Right lobe of liver (tissue), 6 donors: ENCODE data around the gene CEP68. TPM values are rescaled to one million over a fixed set of nuclear protein-coding genes. Genes with fewer than 3 reads are reported as not detected.

Experiments used
- ATAC-seq, 4 donors: fragments of 200-7000 bp; cut with Tn5 transposase; one replicate each; pipeline ENCODE4 v1.9.1; 2020; ENCODE audit warnings: mild to moderate bottlenecking in 4 of 4, moderate library complexity in 4 of 4
- DNase-seq, 3 donors: peaks; one replicate each; pipeline ENCODE4 v3.0.0-alpha.2; 2020
- H3K27ac ChIP-seq, 3 donors: fragments of 200-600 bp; one replicate each; pipeline ENCODE4 v1.8.0; 2022
- H3K27me3 ChIP-seq, 2 donors: fragments of 200-600 bp; one replicate each; pipeline ENCODE4 v1.8.0; 2022
- H3K36me3 ChIP-seq, 4 donors: fragments of 200-600 bp; sonication (generic) in 1 of 4; one replicate each; pipeline versions ENCODE4 v1.5.1 to v1.8.0; 2017 to 2022; ENCODE audit warnings: control low read depth in 1 of 4
- H3K4me1 ChIP-seq, 4 donors: fragments of 200-600 bp; sonication (generic) in 1 of 4; one replicate each; pipeline versions ENCODE4 v1.5.1 to v1.8.0; 2017 to 2022; ENCODE audit warnings: control low read depth in 1 of 4
- H3K4me3 ChIP-seq, 3 donors: fragments of 200-600 bp; one replicate each; pipeline ENCODE4 v1.8.0; 2022
- H3K9me3 ChIP-seq, 4 donors: fragments of 200-600 bp; sonication (generic) in 1 of 4; one replicate each; pipeline versions ENCODE4 v1.5.1 to v1.8.0; 2017 to 2022; ENCODE audit warnings: control low read depth in 1 of 4
- POLR2A ChIP-seq: fragments of 450-650 bp; IDR thresholded peaks from one replicate; pipeline ENCODE4 v1.6.1; 2017; ENCODE audit warnings: antibody characterized with exemption, mild to moderate bottlenecking
- WGBS: methylation state at CpG from one replicate; pipeline ENCODE4 v1.1.6; 2018; ENCODE audit warnings: low coverage, low lambda C conversion rate; ENCODE audit not compliant: insufficient coverage; ENCODE audit errors: missing lambda C conversion rate; 5-methylcytosine and 5-hydroxymethylcytosine counted together
- intact Hi-C, 2 donors: fragments of 100-400 bp; cut with DNase I; formaldehyde crosslinking; loops; one replicate each; pipeline versions ENCODE4 v1.11.2 to v1.14.1; 2022
- total RNA-seq, 6 experiments: library from RNA; depleted of rRNA in 2 of 6; stranded (reverse); fragments of >200 nt in 2 of 6; fragmentation: NEBNext Ultra II Directional in 3 of 6; extraction: Animal tissue kit (Norgen Biotek cat#: 25700) in 3 of 6; gene quantifications; one replicate each; pipeline versions ENCODE4 v1.1.0 to v1.2.4, GENCODE V29; 2016 to 2023
- TF ChIP-seq, protein P1 (sequence below), 4 donors: fragments of 200-600 bp in 3 of 4; fragments of 450-650 bp in 1 of 4; IDR thresholded peaks; one replicate each; pipeline versions ENCODE4 v1.5.1 to v1.8.0; 2016 to 2022; ENCODE audit warnings: antibody characterized with exemption in 4 of 4, mild to moderate bottlenecking in 2 of 4
- donor health status: DM: no; HTN: yes; CAD: no.
- donor health status: DM: no; HTN: no; CAD: no.
- donor health status: DM: no; HTN: no; CAD: no.
- donor health status: DM: no; HTN: yes; CAD: no.
- donor health status: DM: no; HTN: yes; CAD: no.

CEP68 gene
- total RNA-seq, 6 experiments from 2014 or later, result 1.7 to 4.3 (median 3.2) TPM

DNA sequence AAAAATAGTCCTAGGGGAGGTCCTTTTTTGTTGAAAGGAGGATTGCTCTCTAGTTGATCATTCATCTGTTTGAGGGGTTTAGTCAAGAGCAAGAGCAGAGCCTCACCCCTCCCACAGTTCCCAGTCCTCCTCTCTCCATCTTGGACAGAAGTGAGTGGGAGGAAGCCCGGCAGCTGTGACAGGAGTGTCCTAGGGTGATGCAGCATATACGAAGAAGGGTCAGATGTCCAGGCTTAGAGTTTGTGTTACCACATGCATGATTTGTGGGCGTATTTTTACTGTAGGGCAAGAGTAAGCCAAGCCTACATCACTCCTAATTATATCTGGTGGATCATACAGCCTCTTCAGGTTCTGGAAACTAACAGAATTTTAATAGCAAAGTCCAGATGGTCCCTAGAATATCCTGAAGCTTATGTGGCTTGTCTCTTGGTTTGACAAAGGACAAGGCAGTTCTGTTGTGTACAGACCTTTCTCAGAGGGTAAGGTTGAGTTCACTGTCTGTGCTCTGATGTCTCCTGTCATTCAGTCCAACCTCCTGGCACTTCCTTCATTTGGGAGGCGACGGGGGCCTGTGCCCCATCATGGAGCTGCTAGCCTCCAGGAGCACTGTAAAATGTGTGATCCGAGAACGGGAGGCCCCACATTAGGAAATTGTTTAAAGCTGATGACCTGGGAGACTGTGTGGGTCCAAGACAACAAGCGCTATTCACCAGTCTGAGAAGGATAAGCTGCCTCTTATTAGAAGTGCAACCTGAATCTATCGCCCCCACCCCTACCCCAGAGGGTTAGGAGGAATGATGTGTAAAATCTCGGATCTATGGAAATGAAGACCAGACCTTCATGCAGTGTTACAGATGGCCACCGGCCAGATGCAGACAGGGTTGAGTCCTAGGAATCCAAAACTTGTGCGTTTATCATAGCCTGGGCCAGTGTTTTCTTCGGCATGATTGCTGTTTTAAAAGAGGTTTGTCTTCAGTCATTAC is 6.9 kb downstream of the CEP68 start:
- no peaks in the 10 kb centered on the region for H3K9me3 ChIP-seq
- no peak overlapping the region for H3K4me3 ChIP-seq
- no peaks in the 10 kb centered on the region for H3K27me3 ChIP-seq
- no peak for ATAC-seq
- intact Hi-C loops, result no loop called here
- WGBS, result 71% methylated on average over 8 of the region's 13 CpGs
- no peak overlapping the region for H3K27ac ChIP-seq
- DNase-seq, result no peak
- peaks cover 0 to 17% (median 7%) of the 10 kb centered on the region in 4 donors for H3K4me1 ChIP-seq
- TF ChIP-seq, protein P1, sequence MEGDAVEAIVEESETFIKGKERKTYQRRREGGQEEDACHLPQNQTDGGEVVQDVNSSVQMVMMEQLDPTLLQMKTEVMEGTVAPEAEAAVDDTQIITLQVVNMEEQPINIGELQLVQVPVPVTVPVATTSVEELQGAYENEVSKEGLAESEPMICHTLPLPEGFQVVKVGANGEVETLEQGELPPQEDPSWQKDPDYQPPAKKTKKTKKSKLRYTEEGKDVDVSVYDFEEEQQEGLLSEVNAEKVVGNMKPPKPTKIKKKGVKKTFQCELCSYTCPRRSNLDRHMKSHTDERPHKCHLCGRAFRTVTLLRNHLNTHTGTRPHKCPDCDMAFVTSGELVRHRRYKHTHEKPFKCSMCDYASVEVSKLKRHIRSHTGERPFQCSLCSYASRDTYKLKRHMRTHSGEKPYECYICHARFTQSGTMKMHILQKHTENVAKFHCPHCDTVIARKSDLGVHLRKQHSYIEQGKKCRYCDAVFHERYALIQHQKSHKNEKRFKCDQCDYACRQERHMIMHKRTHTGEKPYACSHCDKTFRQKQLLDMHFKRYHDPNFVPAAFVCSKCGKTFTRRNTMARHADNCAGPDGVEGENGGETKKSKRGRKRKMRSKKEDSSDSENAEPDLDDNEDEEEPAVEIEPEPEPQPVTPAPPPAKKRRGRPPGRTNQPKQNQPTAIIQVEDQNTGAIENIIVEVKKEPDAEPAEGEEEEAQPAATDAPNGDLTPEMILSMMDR (IDR thresholded peaks at IDR 0.05), result no peak
- no peak for TF ChIP-seq POLR2A
- no peaks in the 10 kb centered on the region for H3K36me3 ChIP-seq

DNA sequence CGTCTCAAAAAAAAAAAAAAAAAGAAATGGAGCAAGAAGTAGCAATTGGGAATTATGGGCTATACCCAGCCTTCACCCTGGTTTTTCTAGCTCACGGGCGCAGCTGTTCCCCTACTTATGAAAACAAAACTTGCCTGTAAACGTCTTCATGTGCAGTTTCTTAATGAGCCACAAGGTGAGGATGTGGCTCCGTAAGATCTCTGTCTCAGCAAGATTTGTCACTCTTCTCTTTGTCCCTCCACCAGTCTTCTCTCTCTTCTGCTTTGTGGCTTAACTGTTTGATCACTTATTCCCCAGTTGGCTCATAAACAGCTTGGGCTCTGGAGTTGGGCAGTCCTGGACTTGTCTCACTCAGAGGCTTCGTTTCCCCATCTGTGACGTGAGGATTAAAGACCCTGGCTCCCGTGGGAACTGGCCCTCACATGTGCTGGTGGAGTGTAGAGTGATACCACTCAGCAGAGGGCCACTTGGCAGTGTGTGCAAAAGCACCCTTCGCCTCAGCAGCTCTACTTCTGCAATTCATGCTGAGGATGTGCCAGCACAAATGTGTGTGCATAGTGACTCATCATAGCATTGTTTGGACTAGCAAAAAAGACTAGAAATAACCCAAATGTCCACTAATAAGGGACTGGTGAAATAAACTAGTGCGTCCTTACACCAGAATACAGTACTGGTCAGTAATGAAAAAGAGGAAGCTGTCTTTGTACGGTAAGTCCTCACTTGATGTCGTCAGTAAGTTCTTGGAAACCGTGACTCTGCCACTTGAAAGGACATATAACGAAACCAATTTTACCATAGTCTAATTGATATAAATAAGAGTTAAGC is 8.7 kb downstream of the CEP68 start:
- no peaks in the 10 kb centered on the region for H3K36me3 ChIP-seq
- intact Hi-C loops, result no loop called here
- H3K9me3 ChIP-seq, result no peaks in the 10 kb centered on the region
- no peak overlapping the region for H3K4me3 ChIP-seq
- peaks cover 0 to 22% (median 7%) of the 10 kb centered on the region in 4 donors for H3K4me1 ChIP-seq
- H3K27me3 ChIP-seq, result no peaks in the 10 kb centered on the region
- DNase-seq (peak in 1 of 3 donors; percentile 66), ATAC-seq (peak; percentile 86 to 89 (median 88))
- WGBS, result 34% methylated on average over 14 of the region's 14 CpGs
- peak overlapping the region; percentile 16 to 52 (median 41) for H3K27ac ChIP-seq
- TF ChIP-seq, protein P1 (IDR thresholded peaks at IDR 0.05), result peak; percentile 51 to 61 (median 54)
- no peak for TF ChIP-seq POLR2A

GRCh38 chr2:65067806-65068553 is 11.8 kb downstream of the CEP68 start:
- Histone ChIP-seq H3K36me3 (no peaks in the 10 kb centered on the region), H3K4me3 (no peak overlapping the region), H3K4me1 (peaks cover 0 to 22% (median 7%) of the 10 kb centered on the region in 4 donors), H3K9me3 (no peaks in the 10 kb centered on the region), H3K27me3 (no peaks in the 10 kb centered on the region), H3K27ac (no peak overlapping the region)
- intact Hi-C loops, result no loop called here
- no peak for TF ChIP-seq POLR2A
- TF ChIP-seq, protein P1 (IDR thresholded peaks at IDR 0.05), result no peak
- WGBS, result 59% methylated on average over 5 of the region's 14 CpGs
- DNase-seq (no peak), ATAC-seq (no peak)

DNA sequence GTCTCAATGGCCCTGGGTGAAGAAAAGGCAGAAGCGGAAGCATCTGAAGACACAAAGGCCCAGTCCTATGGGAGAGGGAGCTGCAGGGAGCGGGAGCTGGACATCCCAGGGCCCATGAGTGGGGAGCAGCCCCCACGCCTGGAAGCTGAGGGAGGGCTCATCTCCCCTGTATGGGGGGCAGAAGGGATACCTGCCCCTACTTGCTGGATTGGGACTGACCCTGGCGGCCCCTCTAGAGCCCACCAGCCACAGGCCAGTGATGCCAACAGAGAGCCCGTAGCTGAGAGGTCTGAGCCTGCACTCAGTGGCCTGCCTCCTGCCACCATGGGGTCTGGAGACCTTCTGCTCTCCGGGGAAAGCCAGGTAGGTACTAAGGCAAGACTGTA is 13.2 kb downstream of the CEP68 start:
- ATAC-seq (no peak), DNase-seq (no peak)
- no peak overlapping the region for H3K4me3 ChIP-seq
- TF ChIP-seq POLR2A, result no peak
- TF ChIP-seq, protein P1 (IDR thresholded peaks at IDR 0.05), result no peak
- peaks cover 0 to 10% (median 0%) of the 10 kb centered on the region in 4 donors for H3K36me3 ChIP-seq
- H3K27me3 ChIP-seq, result no peaks in the 10 kb centered on the region
- H3K9me3 ChIP-seq, result no peaks in the 10 kb centered on the region
- H3K27ac ChIP-seq, result no peak overlapping the region
- H3K4me1 ChIP-seq, result peaks cover 0 to 20% (median 6%) of the 10 kb centered on the region in 4 donors
- no CpG with 5 or more reads among the region's 6 CpGs for WGBS
- intact Hi-C loops, result no loop called here
